ENCODE data around the gene HAPSTR1.
"Not testable (repeated sequence)": the region's sequence is repeated elsewhere in the genome, so short reads cannot be mapped to it uniquely, and the experiment has no call there.

HAPSTR1 gene

GRCh38 chr16:9072806-9073341 lies 18.6 kb upstream of the HAPSTR1 start:
- no peak for DNase-seq

- DNase-seq, result no peak
Measured at GRCh38 chr16:9075299-9076071, 16.0 kb upstream of the HAPSTR1 start.

- DNase-seq, result peak; percentile 81
Measured at GRCh38 chr16:9077091-9077809, 14.2 kb upstream of the HAPSTR1 start.

- peak; percentile 97 for DNase-seq
Measured at GRCh38 chr16:9078467-9079429, 12.7 kb upstream of the HAPSTR1 start.

- DNase-seq, result no peak
Measured at GRCh38 chr16:9079430-9079812, 12.0 kb upstream of the HAPSTR1 start.

- DNase-seq, result peak; percentile 54
Measured at GRCh38 chr16:9081158-9081557, 10.3 kb upstream of the HAPSTR1 start.

GRCh38 chr16:9081843-9082242 lies 9.6 kb upstream of the HAPSTR1 start:
- DNase-seq, result no peak

- no peak for DNase-seq
Measured at GRCh38 chr16:9082422-9082821, 9.0 kb upstream of the HAPSTR1 start.

- DNase-seq, result not testable (repeated sequence)
Measured at GRCh38 chr16:9087733-9088132, 3.7 kb upstream of the HAPSTR1 start.

GRCh38 chr16:9088848-9089247 lies 2.6 kb upstream of the HAPSTR1 start:
- DNase-seq, result no peak

GRCh38 chr16:9089660-9090059 lies 1.8 kb upstream of the HAPSTR1 start:
- DNase-seq, result no peak

GRCh38 chr16:9090101-9090959 lies 1.1 kb upstream of the HAPSTR1 start:
- no peak for DNase-seq

GRCh38 chr16:9091867-9092281 lies 430 bp downstream of the HAPSTR1 start:
- peak; percentile 27 for DNase-seq

GRCh38 chr16:9092282-9092977 lies 986 bp downstream of the HAPSTR1 start:
- DNase-seq, result peak; percentile 27

GRCh38 chr16:9092978-9093344 lies 1.5 kb downstream of the HAPSTR1 start:
- peak; percentile 35 for DNase-seq

GRCh38 chr16:9094011-9094846 lies 2.8 kb downstream of the HAPSTR1 start:
- peak; percentile 37 for DNase-seq

- DNase-seq, result no peak
Measured at GRCh38 chr16:9095171-9095570, 3.7 kb downstream of the HAPSTR1 start.

GRCh38 chr16:9095656-9096397 lies 4.4 kb downstream of the HAPSTR1 start:
- no peak for DNase-seq

GRCh38 chr16:9096416-9096952 lies 5.0 kb downstream of the HAPSTR1 start:
- no peak for DNase-seq

All from inflammatory macrophage treated with lipopolysaccharide for 4 hours (primary cell).